Measurements from ENCODE around the gene KIAA1671.

GRCh38 chr22:25142102-25142501 lies 189.6 kb downstream of the KIAA1671 start:
- TF ChIP-seq, protein P1, sequence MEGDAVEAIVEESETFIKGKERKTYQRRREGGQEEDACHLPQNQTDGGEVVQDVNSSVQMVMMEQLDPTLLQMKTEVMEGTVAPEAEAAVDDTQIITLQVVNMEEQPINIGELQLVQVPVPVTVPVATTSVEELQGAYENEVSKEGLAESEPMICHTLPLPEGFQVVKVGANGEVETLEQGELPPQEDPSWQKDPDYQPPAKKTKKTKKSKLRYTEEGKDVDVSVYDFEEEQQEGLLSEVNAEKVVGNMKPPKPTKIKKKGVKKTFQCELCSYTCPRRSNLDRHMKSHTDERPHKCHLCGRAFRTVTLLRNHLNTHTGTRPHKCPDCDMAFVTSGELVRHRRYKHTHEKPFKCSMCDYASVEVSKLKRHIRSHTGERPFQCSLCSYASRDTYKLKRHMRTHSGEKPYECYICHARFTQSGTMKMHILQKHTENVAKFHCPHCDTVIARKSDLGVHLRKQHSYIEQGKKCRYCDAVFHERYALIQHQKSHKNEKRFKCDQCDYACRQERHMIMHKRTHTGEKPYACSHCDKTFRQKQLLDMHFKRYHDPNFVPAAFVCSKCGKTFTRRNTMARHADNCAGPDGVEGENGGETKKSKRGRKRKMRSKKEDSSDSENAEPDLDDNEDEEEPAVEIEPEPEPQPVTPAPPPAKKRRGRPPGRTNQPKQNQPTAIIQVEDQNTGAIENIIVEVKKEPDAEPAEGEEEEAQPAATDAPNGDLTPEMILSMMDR (optimal IDR thresholded peaks at IDR 0.05 in 1 of 3, IDR thresholded peaks at IDR 0.05 in 1 of 3, conservative IDR thresholded peaks at IDR 0.05 in 1 of 3; ENCODE audit: extremely low read depth in 1 of 3, insufficient read depth in 2 of 3, low read length in 3 of 3), result no peak
- TF ChIP-seq EZH2 (IDR thresholded peaks at IDR 0.05; ENCODE audit: low read length), result no peak

All from keratinocyte (primary cell).